IMR-90 (cell line): ENCODE measurements around the gene HEPHL1. TPM values are rescaled to one million over a fixed set of nuclear protein-coding genes. Genes with fewer than 3 reads are reported as not detected.

Experiments
- ATAC-seq: fragments of 200-7000 bp; cut with Tn5 transposase; 2 replicates; pipeline ENCODE4 v1.9.1; 2020; ENCODE audit warnings: low read depth, mild to moderate bottlenecking, moderate library complexity
- BruUV-seq: library from RNA; stranded (reverse); fragments of 400-500 nt; replicated peaks from 2 replicates; lab custom pipeline; 2021; lab: Mats Ljungman, UMichigan
- CTCF ChIA-PET: fragments of 300-600 bp; formaldehyde crosslinking; extraction: SDS; loops from one replicate; lab custom pipeline; 2021; ENCODE audit warnings: antibody characterized with exemption; lab: Yijun Ruan, JAX
- POLR2A ChIA-PET: fragments of 300-600 bp; sonication (Branson Sonifier 250); formaldehyde crosslinking; loops from one replicate; lab custom pipeline; 2022; ENCODE audit warnings: antibody characterized with exemption; ENCODE audit not compliant: unreplicated experiment; lab: Charles Lee
- DNase-seq: peaks from one replicate; pipeline ENCODE4 v3.0.0; 2013
- H2AFZ ChIP-seq: replicated peaks from 2 replicates; pipeline ENCODE3; 2013; ENCODE audit warnings: low read length, mild to moderate bottlenecking; ENCODE audit not compliant: poor library complexity
- H2AK5ac ChIP-seq: 2 replicates; pipeline ENCODE4 v1.6.1; 2013; ENCODE audit warnings: low read depth, low read length, inconsistent platforms
- H2AK9ac ChIP-seq: replicated peaks from 2 replicates; pipeline ENCODE3; 2013; ENCODE audit warnings: mild to moderate bottlenecking, low read depth, low read length, moderate library complexity; ENCODE audit not compliant: poor library complexity
- H2BK120ac ChIP-seq: 2 replicates; pipeline ENCODE4 v1.6.1; 2013; ENCODE audit warnings: low read depth, low read length, inconsistent platforms
- H2BK15ac ChIP-seq: 3 replicates; pipeline ENCODE4 v1.6.1; 2013; ENCODE audit warnings: low read depth, low read length, inconsistent platforms
- H2BK20ac ChIP-seq: 2 replicates; pipeline ENCODE4 v1.6.1; 2013; ENCODE audit warnings: low read depth, mild to moderate bottlenecking, inconsistent platforms, low read length, moderate library complexity
- H2BK5ac ChIP-seq: 2 replicates; pipeline ENCODE4 v1.6.1; 2013; ENCODE audit warnings: mild to moderate bottlenecking, low read depth, low read length, inconsistent platforms; ENCODE audit not compliant: poor library complexity, severe bottlenecking
- H3K14ac ChIP-seq: replicated peaks from 2 replicates; pipeline ENCODE4 v1.6.1; 2013; ENCODE audit warnings: low read depth, low read length, inconsistent platforms
- H3K18ac ChIP-seq: 2 replicates; pipeline ENCODE4 v1.6.1; 2013; ENCODE audit warnings: low read depth, low read length, control low read depth
- H3K23ac ChIP-seq: 2 replicates; pipeline ENCODE4 v1.6.1; 2013; ENCODE audit warnings: low read depth, low read length, inconsistent platforms
- H3K27ac ChIP-seq: 2 replicates; pipeline ENCODE4 v1.5.1; 2013; ENCODE audit warnings: mild to moderate bottlenecking, control low read depth, low read length; ENCODE audit not compliant: insufficient read depth
- H3K27me3 ChIP-seq: 2 replicates; pipeline ENCODE4 v1.6.1; 2013; ENCODE audit warnings: low read length; ENCODE audit not compliant: control insufficient read depth, insufficient read depth
- H3K36me3 ChIP-seq: 2 replicates; pipeline ENCODE4 v1.6.1; 2013; ENCODE audit warnings: low read length, mixed read lengths; ENCODE audit not compliant: control insufficient read depth, insufficient read depth
- H3K4ac ChIP-seq: 2 replicates; pipeline ENCODE4 v1.6.1; 2013; ENCODE audit warnings: low read depth, low read length, inconsistent platforms
- H3K4me1 ChIP-seq: 2 replicates; pipeline ENCODE4 v1.6.1; 2013; ENCODE audit warnings: low read length, mixed read lengths; ENCODE audit not compliant: control insufficient read depth, insufficient read depth
- H3K4me2 ChIP-seq: 2 replicates; pipeline ENCODE4 v1.6.1; 2013; ENCODE audit warnings: low read depth, mild to moderate bottlenecking, control low read depth, low read length, moderate library complexity
- H3K4me3 ChIP-seq: 2 replicates; pipeline ENCODE4 v1.5.1; 2013; ENCODE audit warnings: low read depth, mild to moderate bottlenecking, control low read depth, low read length, moderate library complexity; ENCODE audit not compliant: insufficient read depth
- H3K56ac ChIP-seq: 2 replicates; pipeline ENCODE4 v1.6.1; 2013; ENCODE audit warnings: low read length, inconsistent platforms; ENCODE audit not compliant: insufficient read depth; ENCODE audit errors: extremely low read depth
- H3K79me1 ChIP-seq, 2 experiments: 2 replicates each; pipeline ENCODE4 v1.6.1; 2013; ENCODE audit warnings: low read length in 2 of 2, inconsistent platforms in 1 of 2, low read depth in 1 of 2
- H3K9ac ChIP-seq: 2 replicates; pipeline ENCODE4 v1.6.1; 2013; ENCODE audit warnings: low read depth, low read length, control low read depth
- H3K9me1 ChIP-seq: 2 replicates; pipeline ENCODE4 v1.6.1; 2013; ENCODE audit warnings: low read length, inconsistent platforms; ENCODE audit not compliant: insufficient read depth
- H3K9me3 ChIP-seq: 2 replicates; pipeline ENCODE4 v1.6.1; 2013; ENCODE audit warnings: low read length; ENCODE audit not compliant: control insufficient read depth, insufficient read depth
- H4K20me1 ChIP-seq: 2 replicates; pipeline ENCODE4 v1.6.1; 2013; ENCODE audit warnings: low read length, inconsistent platforms; ENCODE audit not compliant: insufficient read depth
- H4K5ac ChIP-seq: 2 replicates; pipeline ENCODE4 v1.6.1; 2013; ENCODE audit warnings: mild to moderate bottlenecking, low read depth, low read length, control low read depth
- H4K8ac ChIP-seq, 2 experiments: 2 replicates each; pipeline ENCODE4 v1.6.1; 2013; ENCODE audit warnings: low read depth in 2 of 2, low read length in 2 of 2, control low read depth in 1 of 2, inconsistent platforms in 1 of 2
- H4K91ac ChIP-seq: 2 replicates; pipeline ENCODE4 v1.6.1; 2013; ENCODE audit warnings: low read depth, low read length, inconsistent platforms; ENCODE audit not compliant: insufficient read depth
- BHLHE40 ChIP-seq: fragments of 150-350 bp; IDR thresholded peaks from 2 replicates; pipeline ENCODE4 v1.6.1; 2016; ENCODE audit warnings: mild to moderate bottlenecking, low read depth, low read length
- ELK1 ChIP-seq: fragments of 150-350 bp; IDR thresholded peaks from 2 replicates; pipeline ENCODE4 v1.6.1; 2016; ENCODE audit warnings: low read depth, mild to moderate bottlenecking, low read length, moderate library complexity, borderline replicate concordance
- FOS ChIP-seq: fragments of 150-350 bp; IDR thresholded peaks from 2 replicates; pipeline ENCODE4 v1.6.1; 2016; ENCODE audit warnings: low read depth, low read length
- POLR2A ChIP-seq: IDR thresholded peaks from 2 replicates; pipeline ENCODE4 v1.6.1; 2012; ENCODE audit warnings: mild to moderate bottlenecking, low read depth, low read length
- RAD21 ChIP-seq: IDR thresholded peaks from 2 replicates; pipeline ENCODE4 v1.6.1; 2012; ENCODE audit warnings: low read length, improper control_type of control experiment
- USF2 ChIP-seq: fragments of 150-350 bp; IDR thresholded peaks from 2 replicates; pipeline ENCODE4 v1.6.1; 2017; ENCODE audit warnings: mild to moderate bottlenecking, antibody characterized with exemption, low read length, low read depth
- WGBS, 2 experiments: methylation state at CpG; one replicate each; pipeline versions ENCODE4 v1.1.5 to v1.1.7; 2013; ENCODE audit warnings: missing lambda C conversion rate in 2 of 2; ENCODE audit not compliant: insufficient read length in 1 of 2; ENCODE audit errors: extremely low coverage in 2 of 2; 5-methylcytosine and 5-hydroxymethylcytosine counted together
- dilution Hi-C: fragments of 300-500 bp; cut with HindIII; formaldehyde crosslinking; loops from one replicate; pipeline ENCODE4 v1.14.3; 2018; ENCODE audit warnings: low sequenced_read_pairs; ENCODE audit not compliant: unreplicated experiment
- in situ Hi-C: fragments of 300-500 bp; cut with MboI; formaldehyde crosslinking; loops from 3 replicates; pipeline ENCODE4 v1.14.3; 2019; ENCODE audit warnings: low sequenced_read_pairs, inconsistent platforms, mixed read lengths
- intact Hi-C: fragments of 100-400 bp; cut with micrococcal nuclease; formaldehyde crosslinking; loops from 2 replicates; pipeline ENCODE4 v1.10.0; 2022
- polyA plus RNA-seq, 3 experiments: library from polyadenylated mRNA; depleted of rRNA; stranded (reverse); fragments of >200 nt; gene quantifications; 2 replicates each; pipeline ENCODE4 v1.2.3, GENCODE V29; 2012; ENCODE audit warnings: low replicate concordance in 1 of 3
- total RNA-seq: library from RNA; depleted of rRNA; stranded (reverse); fragments of >200 nt; gene quantifications from 2 replicates; pipeline ENCODE4 v1.2.3, GENCODE V29; 2012
- TF ChIP-seq, protein P1 (sequence below): conservative IDR thresholded peaks from 2 replicates; pipeline ENCODE4 v1.5.1; 2012; ENCODE audit warnings: mild to moderate bottlenecking, low read depth, low read length, improper control_type of control experiment

The HEPHL1 gene
- total and polyA plus RNA-seq, 2 of the 4 experiments (the other 2 are of a cell fraction): under 0.01 to 0.02 TPM

DNA sequence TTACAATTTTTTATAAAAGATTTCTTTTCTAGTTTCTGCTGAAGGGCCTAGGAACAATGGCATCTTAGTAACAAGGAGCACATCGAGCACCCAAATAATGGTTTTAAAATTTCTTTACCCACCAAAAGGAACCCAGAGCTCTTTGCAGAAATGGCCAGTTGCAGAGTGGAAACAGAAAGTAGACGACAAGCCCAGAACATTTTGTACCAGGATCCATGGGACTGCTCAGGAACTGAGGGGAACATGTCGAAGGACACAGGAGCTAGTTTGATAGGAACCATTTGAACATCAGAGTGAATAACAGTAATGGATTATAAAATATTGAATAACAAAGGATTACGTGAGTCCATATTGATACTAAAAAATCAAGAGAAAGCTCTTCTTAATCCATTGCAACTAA lies 124.8 kb downstream of the HEPHL1 start:
- in situ Hi-C loops (loop anchor here (25.0 kb wide), 3 partner anchors 616 to 1134 kb away; partner anchors contain the start of gene AMOTL1), intact Hi-C loops (no loop called here), dilution Hi-C loops (no loop called here)
- Histone ChIP-seq H3K9ac (no peak overlapping the region), H3K9me3 (no peaks in the 10 kb centered on the region), H2AK5ac (no peak overlapping the region), H3K9me1 (peaks cover 41% of the 10 kb centered on the region), H2BK20ac (no peak overlapping the region), H3K4me2 (no peak overlapping the region), H3K36me3 (no peaks in the 10 kb centered on the region), H4K8ac (no peak overlapping the region), H3K27me3 (no peaks in the 10 kb centered on the region), H3K4me1 (peaks cover 36% of the 10 kb centered on the region), H2BK120ac (no peak overlapping the region), H3K79me1 (peaks cover 51 to 91% of the 10 kb centered on the region in 2 experiments), H4K5ac (no peak overlapping the region), H3K23ac (no peak overlapping the region), H4K91ac (no peak overlapping the region), H3K4ac (no peak overlapping the region), H4K20me1 (peaks cover 72% of the 10 kb centered on the region), H2BK5ac (no peak overlapping the region), H3K56ac (no peak overlapping the region), H3K14ac (no peak overlapping the region), H3K4me3 (no peak overlapping the region), H2AK9ac (no peak overlapping the region), H2BK15ac (no peak overlapping the region), H3K18ac (no peak overlapping the region), H2AFZ (no peak overlapping the region), H3K27ac (no peak overlapping the region)
- ChIA-PET POLR2A (no interaction called here), CTCF (interaction anchor here (1.0 kb wide), 1 partner anchor 16 kb away, joined by 3 read pairs; no protein-coding TSS in a partner anchor)
- no TSS peak for BruUV-seq
- no peak for ATAC-seq
- DNase-seq: no peak
- TF ChIP-seq FOS: no peak
- TF ChIP-seq BHLHE40: no peak
- no peak for TF ChIP-seq RAD21
- TF ChIP-seq USF2: no peak
- no peak for TF ChIP-seq ELK1
- TF ChIP-seq, protein P1, sequence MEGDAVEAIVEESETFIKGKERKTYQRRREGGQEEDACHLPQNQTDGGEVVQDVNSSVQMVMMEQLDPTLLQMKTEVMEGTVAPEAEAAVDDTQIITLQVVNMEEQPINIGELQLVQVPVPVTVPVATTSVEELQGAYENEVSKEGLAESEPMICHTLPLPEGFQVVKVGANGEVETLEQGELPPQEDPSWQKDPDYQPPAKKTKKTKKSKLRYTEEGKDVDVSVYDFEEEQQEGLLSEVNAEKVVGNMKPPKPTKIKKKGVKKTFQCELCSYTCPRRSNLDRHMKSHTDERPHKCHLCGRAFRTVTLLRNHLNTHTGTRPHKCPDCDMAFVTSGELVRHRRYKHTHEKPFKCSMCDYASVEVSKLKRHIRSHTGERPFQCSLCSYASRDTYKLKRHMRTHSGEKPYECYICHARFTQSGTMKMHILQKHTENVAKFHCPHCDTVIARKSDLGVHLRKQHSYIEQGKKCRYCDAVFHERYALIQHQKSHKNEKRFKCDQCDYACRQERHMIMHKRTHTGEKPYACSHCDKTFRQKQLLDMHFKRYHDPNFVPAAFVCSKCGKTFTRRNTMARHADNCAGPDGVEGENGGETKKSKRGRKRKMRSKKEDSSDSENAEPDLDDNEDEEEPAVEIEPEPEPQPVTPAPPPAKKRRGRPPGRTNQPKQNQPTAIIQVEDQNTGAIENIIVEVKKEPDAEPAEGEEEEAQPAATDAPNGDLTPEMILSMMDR: no peak
- no peak for TF ChIP-seq POLR2A
- WGBS, 2 experiments: no CpG with 5 or more reads among the region's 4 CpGs
